GM19395 (cell line): ENCODE data around the gene PCSK1.

Experiments used
- ATAC-seq: cut with Tn5 transposase; IDR thresholded peaks from one replicate; pipeline ENCODE4 v1.9.1; 2021; ENCODE audit warnings: mild to moderate bottlenecking, moderate library complexity; ENCODE audit not compliant: unreplicated experiment

PCSK1 gene

DNA sequence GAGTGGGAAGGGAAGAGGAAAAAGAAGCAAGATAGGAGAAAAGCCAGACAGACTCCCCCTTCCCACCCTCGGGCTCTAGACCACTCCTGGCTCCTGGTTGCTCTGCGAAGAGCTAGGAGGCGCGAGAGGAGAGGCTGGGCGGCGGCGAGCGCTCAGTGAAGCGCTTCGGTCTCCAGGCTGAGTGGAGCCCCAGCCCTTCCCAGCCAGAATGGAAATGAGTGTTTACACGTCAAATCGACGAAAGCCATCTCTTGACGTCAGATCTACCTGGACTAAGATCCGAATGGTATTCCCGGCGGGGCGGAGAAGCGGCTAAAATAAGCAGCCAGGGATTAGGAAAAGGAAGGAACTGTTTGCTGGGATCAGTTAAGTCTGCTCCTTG is at the start of gene PCSK1:
Gene PCSK1, minus strand, starts transcription at position 183 of the 382 bp plus-strand sequence. CDS start 206 bp downstream, outside the sequence.
- no peak for ATAC-seq

- no peak for ATAC-seq
Measured at GRCh38 chr5:96481867-96482266, 48.8 kb upstream of the PCSK1 start.

- ATAC-seq, result no peak
Measured at GRCh38 chr5:96481009-96481786, 48.1 kb upstream of the PCSK1 start.

- ATAC-seq, result no peak
Measured at GRCh38 chr5:96478983-96479382, 45.9 kb upstream of the PCSK1 start.

DNA sequence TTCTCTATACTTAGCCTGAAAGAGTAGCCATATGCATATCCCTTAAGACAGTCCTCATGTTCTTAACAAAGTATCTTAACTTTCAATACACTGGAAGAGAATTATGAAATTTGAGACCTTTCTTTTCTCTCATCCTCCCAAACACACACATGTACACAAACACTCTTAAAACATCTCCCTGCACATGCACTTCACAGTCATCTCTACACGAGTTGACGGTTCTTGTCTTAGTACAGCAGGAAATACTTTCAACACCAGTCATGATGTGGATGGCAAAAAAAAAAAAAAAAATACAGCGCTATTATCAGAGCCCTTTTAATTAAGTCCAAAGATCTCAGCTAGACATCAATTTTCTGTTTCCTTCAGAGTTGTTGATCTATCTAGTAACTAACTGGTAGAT is 43.6 kb upstream of the PCSK1 start:
- ATAC-seq, result no peak

GRCh38 chr5:96474073-96474472 is 41.0 kb upstream of the PCSK1 start:
- no peak for ATAC-seq

DNA sequence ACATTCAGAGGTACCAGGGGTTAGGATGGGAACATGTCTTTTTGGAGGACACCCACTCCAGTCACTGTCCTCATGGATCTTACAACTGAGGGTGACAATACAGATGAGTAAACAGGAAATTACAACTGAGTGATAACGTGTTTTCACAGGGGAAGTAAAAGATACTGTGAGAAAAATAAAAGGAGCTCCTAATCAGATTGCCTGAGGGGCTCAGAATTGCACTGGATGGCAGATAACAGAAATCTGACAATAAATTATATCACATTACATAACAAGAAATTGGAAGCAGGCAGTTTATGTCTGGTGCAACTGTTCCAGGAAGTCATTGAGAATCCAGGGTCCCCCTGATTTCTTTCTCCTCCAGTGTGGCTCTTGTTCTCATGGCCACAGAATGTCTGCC is 40.1 kb upstream of the PCSK1 start:
- ATAC-seq, result no peak

- ATAC-seq, result no peak
Measured at GRCh38 chr5:96470785-96471184, 37.7 kb upstream of the PCSK1 start.

GRCh38 chr5:96468956-96469355 is 35.9 kb upstream of the PCSK1 start:
- no peak for ATAC-seq

DNA sequence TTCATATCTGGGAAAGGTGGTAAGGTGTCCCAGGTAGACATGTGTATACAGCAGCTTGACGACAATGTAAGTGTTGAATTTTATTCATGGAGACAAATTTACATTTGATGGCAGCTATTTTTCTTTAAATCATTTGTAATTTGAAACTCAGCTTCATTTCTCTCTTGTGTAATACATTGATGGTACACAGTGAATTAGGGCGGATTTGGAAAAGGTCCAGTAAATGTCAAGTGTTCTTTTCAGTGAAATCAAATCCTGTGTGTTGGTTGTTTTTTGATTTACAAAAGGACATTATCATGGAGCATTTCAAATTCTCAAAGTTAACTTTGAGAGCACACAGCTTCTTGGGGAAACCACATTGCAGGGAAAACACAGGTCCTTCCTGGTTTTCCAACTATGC is 30.0 kb upstream of the PCSK1 start:
- no peak for ATAC-seq

- ATAC-seq, result no peak
Measured at GRCh38 chr5:96459313-96460121, 26.5 kb upstream of the PCSK1 start.

DNA sequence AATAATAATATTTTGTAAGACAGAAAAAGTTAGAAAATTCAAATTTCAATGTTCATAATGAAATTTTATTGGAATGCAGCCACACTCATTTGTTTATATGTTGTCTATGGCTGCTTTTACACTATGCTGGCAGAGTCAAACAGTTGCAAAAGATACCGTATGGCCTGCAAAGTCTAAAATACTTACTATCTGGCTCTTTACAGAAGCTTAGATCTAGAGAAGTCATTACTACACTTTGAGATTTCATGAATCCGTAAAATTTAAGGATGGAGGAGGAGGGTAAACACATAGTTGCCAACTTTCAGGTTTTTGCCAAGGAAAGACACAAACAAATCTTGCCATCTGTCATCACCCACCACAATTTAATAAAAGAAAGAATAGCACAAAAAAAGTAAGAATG is 25.1 kb upstream of the PCSK1 start:
- ATAC-seq, result no peak

DNA sequence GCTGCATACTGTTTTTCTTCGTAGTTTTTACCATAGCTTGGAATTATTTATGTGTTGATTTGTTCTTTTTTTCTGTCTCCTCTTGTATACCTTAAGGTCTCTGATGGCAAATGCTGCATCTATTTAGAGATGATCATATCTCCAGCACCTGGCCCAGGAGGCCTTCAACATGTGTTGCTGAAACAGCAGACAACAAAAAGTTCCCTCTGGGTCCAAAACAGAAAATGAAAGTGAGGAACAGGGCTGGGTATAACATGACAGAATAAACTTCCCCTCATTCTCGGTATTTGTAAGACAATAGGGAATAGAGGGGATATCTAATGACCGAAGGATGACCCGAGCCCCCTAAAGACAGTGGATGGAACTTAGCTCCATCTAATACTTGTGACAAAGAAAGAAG is 22.7 kb upstream of the PCSK1 start:
- no peak for ATAC-seq

GRCh38 chr5:96453394-96453793 is 20.3 kb upstream of the PCSK1 start:
- no peak for ATAC-seq

GRCh38 chr5:96447949-96448348 is 14.9 kb upstream of the PCSK1 start:
- no peak for ATAC-seq

DNA sequence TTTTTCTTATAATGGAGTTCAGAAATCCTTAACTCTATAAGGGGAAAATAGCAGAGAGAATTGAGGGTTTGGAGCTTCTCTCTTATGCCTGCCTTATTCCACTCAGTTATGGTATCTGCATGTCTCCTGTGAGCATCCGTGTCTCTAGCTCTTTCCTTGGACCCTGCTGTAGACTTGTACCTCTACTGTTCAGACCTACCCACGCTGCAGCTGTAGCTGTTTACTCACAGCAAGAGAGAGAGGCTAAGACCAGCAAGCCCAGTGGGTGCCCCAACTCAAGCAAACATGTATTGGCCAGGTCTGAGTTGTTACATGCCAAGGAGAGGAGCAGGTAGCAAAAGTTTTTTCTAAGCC is 7.1 kb upstream of the PCSK1 start:
- peak; percentile 48 for ATAC-seq

- ATAC-seq, result peak; percentile 97
Measured at GRCh38 chr5:96439477-96440184, 6.6 kb upstream of the PCSK1 start.

GRCh38 chr5:96434201-96434645 is 1.2 kb upstream of the PCSK1 start:
- ATAC-seq, result peak; percentile 86

DNA sequence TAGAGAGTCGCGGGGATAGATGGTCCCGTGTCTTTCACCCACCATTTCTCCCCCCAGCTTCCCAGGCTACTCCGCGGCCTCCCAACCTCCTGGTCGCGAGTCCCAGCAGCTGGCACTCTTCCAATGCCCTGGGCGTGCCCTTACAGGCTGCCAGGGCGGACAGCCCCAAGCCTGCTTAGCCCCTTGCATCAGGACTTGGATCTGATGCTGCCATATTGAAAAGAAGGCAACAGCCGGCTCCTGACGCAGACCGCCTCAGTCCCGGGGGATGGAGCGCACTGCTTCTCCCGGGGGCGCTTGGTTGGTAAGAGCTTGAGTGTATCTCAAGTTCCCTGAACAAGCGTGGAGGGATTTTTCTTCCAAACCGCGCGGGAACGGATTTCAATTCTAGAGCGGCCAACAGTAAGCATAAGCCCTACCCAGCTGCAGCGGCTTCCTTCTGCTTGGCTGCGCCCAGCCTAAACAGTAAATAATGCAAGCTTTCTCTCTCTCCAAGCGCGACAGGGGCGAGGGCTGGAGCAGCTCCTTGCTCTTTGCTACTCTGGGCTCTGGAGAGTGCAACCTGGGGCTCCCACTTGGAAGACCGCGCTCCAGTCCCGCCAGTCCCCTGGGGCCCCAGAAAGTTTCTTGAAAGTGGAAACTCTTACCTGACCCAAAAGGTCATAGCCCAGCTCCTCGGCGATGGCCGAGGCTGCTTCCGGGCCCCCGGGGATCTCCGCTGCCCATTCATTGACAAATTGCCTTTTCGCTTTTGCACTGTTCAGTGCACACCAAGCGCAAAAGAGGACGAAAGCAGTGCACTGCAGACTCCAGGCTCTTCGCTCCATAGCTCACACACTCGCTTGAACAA is 607 bp downstream of the PCSK1 start:
- ATAC-seq, result no peak

DNA sequence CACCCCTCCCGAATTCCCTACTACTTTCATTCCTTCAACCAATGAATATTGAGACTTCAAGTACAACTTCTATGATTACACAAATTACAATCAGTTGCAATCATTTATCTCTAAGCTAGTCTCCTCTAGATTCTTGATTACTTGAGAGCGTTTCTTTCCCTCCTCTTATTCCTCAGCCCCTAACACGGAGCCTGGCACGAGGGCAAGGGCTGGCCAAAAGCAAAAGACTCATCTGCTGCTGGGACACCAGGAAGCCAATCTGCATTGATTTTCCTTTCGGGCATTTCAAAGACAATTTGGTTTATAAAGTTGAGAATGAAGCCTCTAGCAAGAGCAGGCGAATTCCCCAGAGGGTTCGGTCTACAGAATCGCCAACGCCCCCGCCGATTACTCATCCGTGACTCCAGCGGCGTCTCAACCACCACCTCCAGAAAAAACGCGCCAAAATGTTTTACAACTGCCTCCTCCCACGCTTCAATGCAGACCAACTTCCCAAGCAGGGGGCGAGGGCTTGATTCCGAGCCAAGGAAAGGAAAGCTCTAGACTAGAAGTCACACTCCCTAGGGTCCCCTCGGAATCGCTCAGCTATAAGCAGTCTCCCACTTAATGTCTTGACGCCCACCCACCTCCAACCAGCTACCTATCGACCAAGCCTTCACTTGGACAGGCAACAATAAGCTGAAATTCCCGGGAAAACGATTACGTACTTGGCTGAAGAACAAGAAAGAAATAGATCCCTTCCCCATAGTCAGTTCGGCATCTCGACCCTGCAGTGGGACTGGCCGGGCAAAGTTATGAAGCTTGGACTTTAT is 1.5 kb downstream of the PCSK1 start:
- no peak for ATAC-seq
